GM23338 (cell line): Measurements from ENCODE around the gene DUOX1. TPM values are rescaled to one million over a fixed set of nuclear protein-coding genes. Genes with fewer than 3 reads are reported as not detected.

Experiments
- ATAC-seq: fragments of 200-7000 bp; cut with Tn5 transposase; 3 replicates; pipeline ENCODE4 v1.9.1; 2020
- DNase-seq: peaks from one replicate; pipeline ENCODE4 v3.0.0-alpha.2; 2015; ENCODE audit warnings: low spot score
- H2AFZ ChIP-seq: fragments of 200-600 bp; sonication (generic); 2 replicates; pipeline ENCODE4 v1.8.0; 2016; ENCODE audit warnings: antibody characterized with exemption, mild to moderate bottlenecking, moderate library complexity
- H3F3A ChIP-seq: fragments of 200-600 bp; sonication (generic); replicated peaks from 2 replicates; pipeline ENCODE4 v1.8.0; 2017; ENCODE audit warnings: antibody characterized with exemption, mixed run types, low read depth
- H3K27ac ChIP-seq: fragments of 200-600 bp; sonication (generic); 2 replicates; pipeline ENCODE4 v1.6.1; 2016; ENCODE audit warnings: low read depth
- H3K27me3 ChIP-seq: fragments of 200-600 bp; sonication (generic); 2 replicates; pipeline ENCODE4 v1.8.0; 2016; ENCODE audit warnings: mild to moderate bottlenecking, mixed run types, moderate library complexity; ENCODE audit not compliant: insufficient read depth
- H3K36me3 ChIP-seq: fragments of 200-600 bp; sonication (generic); 2 replicates; pipeline ENCODE4 v1.8.0; 2016; ENCODE audit warnings: mild to moderate bottlenecking; ENCODE audit not compliant: insufficient read depth
- H3K4me1 ChIP-seq: fragments of 200-600 bp; sonication (generic); 2 replicates; pipeline ENCODE4 v1.8.0; 2016; ENCODE audit warnings: mild to moderate bottlenecking, moderate library complexity; ENCODE audit not compliant: insufficient read depth
- H3K4me2 ChIP-seq: fragments of 200-600 bp; sonication (generic); 2 replicates; pipeline ENCODE4 v1.7.1; 2017; ENCODE audit warnings: mixed run types
- H3K4me3 ChIP-seq: fragments of 200-600 bp; sonication (generic); 2 replicates; pipeline ENCODE4 v1.6.1; 2016; ENCODE audit warnings: mixed run types
- H3K79me2 ChIP-seq: fragments of 200-600 bp; sonication (generic); replicated peaks from 2 replicates; pipeline ENCODE4 v1.8.0; 2017; ENCODE audit warnings: mild to moderate bottlenecking; ENCODE audit not compliant: insufficient read depth
- H3K9me2 ChIP-seq: fragments of 200-600 bp; sonication (generic); 2 replicates; pipeline ENCODE4 v1.8.0; 2017; ENCODE audit not compliant: insufficient read depth
- H4K20me1 ChIP-seq: fragments of 200-600 bp; sonication (generic); replicated peaks from 2 replicates; pipeline ENCODE4 v1.8.0; 2017; ENCODE audit warnings: mild to moderate bottlenecking; ENCODE audit not compliant: insufficient read depth
- H3K27ac Mint-ChIP-seq: 2 replicates; pipeline ENCODE4 v1.8.0; 2020; ENCODE audit warnings: inconsistent platforms, mild to moderate bottlenecking, moderate library complexity, mixed read lengths
- H3K27me3 Mint-ChIP-seq: 3 replicates; pipeline ENCODE4 v1.8.0; 2022; ENCODE audit warnings: low read depth, mild to moderate bottlenecking, moderate library complexity, mixed read lengths, inconsistent platforms; ENCODE audit not compliant: insufficient read depth, poor library complexity
- H3K36me3 Mint-ChIP-seq: 3 replicates; pipeline ENCODE4 v1.8.0; 2021; ENCODE audit warnings: low read depth, mild to moderate bottlenecking, inconsistent platforms, moderate library complexity, mixed read lengths
- H3K4me1 Mint-ChIP-seq: 3 replicates; pipeline ENCODE4 v1.8.0; 2020; ENCODE audit warnings: mild to moderate bottlenecking, inconsistent platforms, mixed read lengths
- H3K4me3 Mint-ChIP-seq: 3 replicates; pipeline ENCODE4 v1.8.0; 2021; ENCODE audit warnings: moderate library complexity, mild to moderate bottlenecking, inconsistent platforms, mixed read lengths
- H3K9me3 Mint-ChIP-seq: 3 replicates; pipeline ENCODE4 v1.8.0; 2020; ENCODE audit warnings: moderate library complexity, mild to moderate bottlenecking, inconsistent platforms, mixed read lengths
- CREB1 ChIP-seq: fragments of 250-450 bp; sonication (Bioruptor Pico); IDR thresholded peaks from 2 replicates; pipeline ENCODE4 v1.5.0; 2020; ENCODE audit warnings: low read depth, mild to moderate bottlenecking, moderate library complexity
- CTCF ChIP-seq, 2 experiments: fragments of 200-600 bp in 1 of 2; sonication (generic) in 1 of 2; conservative IDR thresholded peaks; 2 replicates each; pipeline versions ENCODE4 v1.5.1 to v1.6.1; 2016 to 2017; ENCODE audit warnings: antibody characterized with exemption in 2 of 2, low read depth in 2 of 2, mild to moderate bottlenecking in 2 of 2, moderate library complexity in 1 of 2
- ETS1 ChIP-seq: IDR thresholded peaks from 2 replicates; pipeline ENCODE4 v1.6.1; 2016; ENCODE audit warnings: antibody characterized with exemption
- EZH2 ChIP-seq: fragments of 200-600 bp; sonication (generic); IDR thresholded peaks from one replicate; pipeline ENCODE4 v1.8.0; 2017; ENCODE audit warnings: antibody characterized with exemption, mild to moderate bottlenecking, low read depth; ENCODE audit not compliant: unreplicated experiment
- EZH2phosphoT487 ChIP-seq: fragments of 200-600 bp; sonication (generic); IDR thresholded peaks from one replicate; pipeline ENCODE4 v1.8.1; 2018; ENCODE audit warnings: antibody characterized with exemption; ENCODE audit not compliant: unreplicated experiment
- JUNB ChIP-seq: IDR thresholded peaks from one replicate; pipeline ENCODE4 v1.6.1; 2016; ENCODE audit warnings: antibody characterized with exemption; ENCODE audit not compliant: unreplicated experiment
- NANOG ChIP-seq: IDR thresholded peaks from 2 replicates; pipeline ENCODE4 v1.6.1; 2016; ENCODE audit warnings: antibody characterized with exemption, borderline replicate concordance
- REST ChIP-seq: IDR thresholded peaks from one replicate; pipeline ENCODE4 v1.6.1; 2018; ENCODE audit warnings: antibody characterized with exemption; ENCODE audit not compliant: unreplicated experiment
- STAT1 ChIP-seq: IDR thresholded peaks from one replicate; pipeline ENCODE4 v1.6.1; 2016; ENCODE audit warnings: antibody characterized with exemption; ENCODE audit not compliant: unreplicated experiment
- ZNF114 ChIP-seq: fragments of 250-450 bp; sonication (Bioruptor Pico); IDR thresholded peaks from 2 replicates; pipeline ENCODE4 v1.5.0; 2020; ENCODE audit warnings: mild to moderate bottlenecking, moderate library complexity
- ZNF331 ChIP-seq: fragments of 250-450 bp; sonication (Bioruptor Pico); IDR thresholded peaks from 2 replicates; pipeline ENCODE4 v1.5.0; 2020; ENCODE audit warnings: low read depth, mild to moderate bottlenecking, moderate library complexity
- polyA plus RNA-seq: library from polyadenylated mRNA; unstranded; fragments of >200 nt; fragmentation: Nextera tagmentation; extraction: Ambion mirVana; gene quantifications from 2 replicates; pipeline ENCODE4 v1.2.1, GENCODE V29; 2016
- total RNA-seq: library from RNA; depleted of rRNA; stranded (reverse); fragments of >200 nt; shearing (Covaris generic); gene quantifications from 2 replicates; pipeline ENCODE4 v1.2.3, GENCODE V29; 2014

Gene DUOX1
- total and polyA plus RNA-seq, 2 experiments from 2014 or later: 0.69 to 0.73 TPM

- H4K20me1 ChIP-seq: peaks cover 8% of the 10 kb centered on the region; the same call in 1 of the 2 replicates
Observed at GRCh38 chr15:45183511-45183910, 53.7 kb downstream of the DUOX1 start.

More at GRCh38 chr15:45183511-45183910, 53.7 kb downstream of the DUOX1 start:
- peaks cover 58% of the 10 kb centered on the region for H3K4me1 ChIP-seq
- H3K4me3 ChIP-seq: peak overlapping the region; percentile 14; the same call in 1 of the 2 replicates
- Mint-ChIP-seq H3K4me3 (no peak overlapping the region), H3K9me3 (peaks cover 3% of the 10 kb centered on the region; the same call in 2 of the 3 replicates), H3K27ac (peak overlapping the region; percentile 87), H3K27me3 (peaks cover 28% of the 10 kb centered on the region), H3K4me1 (peaks cover 67% of the 10 kb centered on the region), H3K36me3 (peaks cover 6% of the 10 kb centered on the region)
- H2AFZ ChIP-seq: no peak overlapping the region
- H3K4me2 ChIP-seq: peak overlapping the region; percentile 66
- DNase-seq (no peak), ATAC-seq (no peak)
- no peaks in the 10 kb centered on the region for H3K36me3 ChIP-seq
- TF ChIP-seq ETS1 (no peak), STAT1 (no peak), NANOG (no peak), JUNB (no peak), EZH2phosphoT487 (no peak), CTCF (conservative IDR thresholded peaks at IDR 0.05; ENCODE audit: low read depth in 2 of 2) (no peak), ZNF114 (CRISPR knock-in tag) (no peak), ZNF331 (no peak), CREB1 (CRISPR knock-in tag) (no peak), REST (no peak), EZH2 (no peak)
- H3K79me2 ChIP-seq: peaks cover 32% of the 10 kb centered on the region
- H3K9me2 ChIP-seq: peaks cover 6% of the 10 kb centered on the region; the same call in 1 of the 2 replicates
- H3F3A ChIP-seq: no peaks in the 10 kb centered on the region
- H3K27me3 ChIP-seq: peaks cover 18% of the 10 kb centered on the region
- no peak overlapping the region for H3K27ac ChIP-seq
